Measurements from ENCODE around the gene SGMS1.
"Not testable (repeated sequence)": the region's sequence is repeated elsewhere in the genome, so short reads cannot be mapped to it uniquely, and the experiment has no call there.

SGMS1 gene

DNA sequence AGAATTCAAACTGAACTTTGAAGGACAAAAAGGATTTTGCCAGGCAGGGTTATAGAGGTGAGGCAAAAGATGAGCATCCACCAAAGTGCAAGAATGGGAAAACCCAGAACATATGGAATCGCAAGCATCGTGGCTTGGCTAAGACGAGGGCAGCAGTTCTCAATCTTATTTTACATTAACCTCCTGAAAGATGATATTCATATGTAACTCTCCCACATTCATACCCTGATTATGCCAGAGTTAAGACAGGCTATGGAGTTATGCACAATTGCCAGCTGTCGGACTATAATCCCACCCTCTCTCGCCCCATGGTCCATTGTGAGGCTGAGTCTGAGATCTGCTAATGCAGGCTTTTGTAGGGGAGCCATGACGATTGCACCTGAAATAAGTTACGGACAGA is 351.2 kb downstream of the SGMS1 start:
- no peak for ATAC-seq
- no peak for TF ChIP-seq ESRRG (CRISPR knock-in tag; IDR thresholded peaks at IDR 0.05)
- no peak for TF ChIP-seq TSHZ2 (CRISPR knock-in tag; IDR thresholded peaks at IDR 0.05)
- no peak for TF ChIP-seq PATZ1 (CRISPR knock-in tag; IDR thresholded peaks at IDR 0.05; ENCODE audit: borderline replicate concordance)
- TF ChIP-seq BACH2 (CRISPR knock-in tag; IDR thresholded peaks at IDR 0.05; ENCODE audit: borderline replicate concordance): no peak
- TF ChIP-seq, protein P1, sequence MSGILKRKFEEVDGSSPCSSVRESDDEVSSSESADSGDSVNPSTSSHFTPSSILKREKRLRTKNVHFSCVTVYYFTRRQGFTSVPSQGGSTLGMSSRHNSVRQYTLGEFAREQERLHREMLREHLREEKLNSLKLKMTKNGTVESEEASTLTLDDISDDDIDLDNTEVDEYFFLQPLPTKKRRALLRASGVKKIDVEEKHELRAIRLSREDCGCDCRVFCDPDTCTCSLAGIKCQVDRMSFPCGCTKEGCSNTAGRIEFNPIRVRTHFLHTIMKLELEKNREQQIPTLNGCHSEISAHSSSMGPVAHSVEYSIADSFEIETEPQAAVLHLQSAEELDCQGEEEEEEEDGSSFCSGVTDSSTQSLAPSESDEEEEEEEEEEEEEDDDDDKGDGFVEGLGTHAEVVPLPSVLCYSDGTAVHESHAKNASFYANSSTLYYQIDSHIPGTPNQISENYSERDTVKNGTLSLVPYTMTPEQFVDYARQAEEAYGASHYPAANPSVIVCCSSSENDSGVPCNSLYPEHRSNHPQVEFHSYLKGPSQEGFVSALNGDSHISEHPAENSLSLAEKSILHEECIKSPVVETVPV (CRISPR knock-in tag; IDR thresholded peaks at IDR 0.05): no peak
- no peak for TF ChIP-seq GLIS3 (CRISPR knock-in tag; IDR thresholded peaks at IDR 0.05)
- TF ChIP-seq SNAI2 (CRISPR knock-in tag; IDR thresholded peaks at IDR 0.05): no peak
- no peak for TF ChIP-seq ARNTL (CRISPR knock-in tag; IDR thresholded peaks at IDR 0.05; ENCODE audit: borderline replicate concordance, low read depth)
- TF ChIP-seq TOX (CRISPR knock-in tag; IDR thresholded peaks at IDR 0.05; ENCODE audit: borderline replicate concordance): no peak
- TF ChIP-seq ZNF8 (CRISPR knock-in tag; IDR thresholded peaks at IDR 0.05): no peak
- TF ChIP-seq RARB (CRISPR knock-in tag; IDR thresholded peaks at IDR 0.05): no peak
- no peak for TF ChIP-seq ZNF70 (CRISPR knock-in tag; IDR thresholded peaks at IDR 0.05)
- no peak for TF ChIP-seq ZFP3 (CRISPR knock-in tag; IDR thresholded peaks at IDR 0.05)
- no peak for TF ChIP-seq ISL1 (CRISPR knock-in tag; IDR thresholded peaks at IDR 0.05)
- no peak for TF ChIP-seq ZNF565 (CRISPR knock-in tag; conservative IDR thresholded peaks at IDR 0.05; ENCODE audit: low read depth)
- TF ChIP-seq OSR1 (CRISPR knock-in tag; IDR thresholded peaks at IDR 0.05): no peak
- TF ChIP-seq ZC3H10 (CRISPR knock-in tag; IDR thresholded peaks at IDR 0.05): no peak
- TF ChIP-seq CSDC2 (CRISPR knock-in tag; IDR thresholded peaks at IDR 0.05): no peak
- TF ChIP-seq ZFP30 (CRISPR knock-in tag; IDR thresholded peaks at IDR 0.05): no peak

DNA sequence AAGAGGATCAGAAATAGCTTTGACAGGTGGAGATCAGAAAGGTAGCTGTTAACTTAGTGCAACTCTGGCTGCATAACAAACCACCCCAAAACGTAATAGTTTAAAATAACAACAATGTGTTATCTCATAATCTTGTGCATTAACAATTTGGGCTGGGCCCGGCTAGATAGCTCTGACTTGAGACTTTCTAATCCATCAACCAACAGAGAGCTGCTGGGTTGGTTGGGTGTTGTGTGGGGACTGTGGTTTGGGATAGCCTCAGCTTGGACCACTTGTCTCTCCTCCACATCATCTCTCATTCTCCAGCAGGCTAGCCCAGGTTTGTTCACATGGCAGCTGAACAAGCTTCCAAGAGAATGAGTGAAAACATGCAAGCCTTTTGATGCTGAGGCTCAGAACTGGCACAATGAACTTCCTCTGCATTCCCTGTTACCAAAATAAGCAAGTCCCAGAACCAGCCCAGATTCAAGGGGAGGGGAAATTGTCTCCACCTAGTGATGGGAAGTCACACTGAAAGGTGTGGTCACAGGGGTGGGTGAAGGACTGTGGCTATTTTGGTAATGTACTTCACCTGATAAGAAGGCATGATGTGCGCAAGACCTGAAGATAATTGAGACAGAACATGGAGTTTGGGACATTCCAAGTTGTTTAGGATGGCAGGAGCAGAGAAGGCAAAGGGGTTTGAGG is 352.0 kb downstream of the SGMS1 start:
- no peak for ATAC-seq
- TF ChIP-seq CREB5 (CRISPR knock-in tag; IDR thresholded peaks at IDR 0.05; ENCODE audit: low read depth) (no peak), ARNTL (CRISPR knock-in tag; IDR thresholded peaks at IDR 0.05; ENCODE audit: borderline replicate concordance, low read depth) (no peak), SNAI2 (CRISPR knock-in tag; IDR thresholded peaks at IDR 0.05) (no peak), ZFP30 (CRISPR knock-in tag; IDR thresholded peaks at IDR 0.05) (no peak), TSHZ2 (CRISPR knock-in tag; IDR thresholded peaks at IDR 0.05) (no peak), ZNF565 (CRISPR knock-in tag; conservative IDR thresholded peaks at IDR 0.05; ENCODE audit: low read depth) (no peak)

GRCh38 chr10:50267877-50268276 is 355.9 kb downstream of the SGMS1 start:
- not testable (repeated sequence) for ATAC-seq

DNA sequence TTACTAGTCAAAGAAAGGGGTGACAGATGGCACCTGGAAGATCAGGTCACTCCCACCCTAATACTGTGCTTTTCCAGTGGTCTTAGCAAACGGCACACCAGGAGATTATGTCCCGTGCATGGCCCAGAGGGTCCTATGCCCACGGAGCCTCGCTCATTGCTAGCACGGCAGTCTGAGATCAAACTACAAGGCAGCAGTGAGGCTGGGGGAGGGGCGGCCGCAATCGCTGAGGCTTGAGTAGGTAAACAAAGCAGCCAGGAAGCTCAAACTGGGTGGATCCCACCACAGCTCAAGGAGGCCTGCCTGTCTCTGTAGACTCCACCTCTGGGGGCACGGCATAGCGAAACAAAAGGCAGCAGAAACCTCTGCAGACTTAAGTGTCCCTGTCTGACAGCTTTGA is 361.1 kb downstream of the SGMS1 start:
- ATAC-seq: not testable (repeated sequence)

Measured in SK-N-SH treated with all-trans-retinoic acid at 6 μM for 48 hours (cell line).